ENCODE results near the gene SMS. TPM values are rescaled to one million over a fixed set of nuclear protein-coding genes. Genes with fewer than 3 reads are reported as not detected.
A peak's percentile ranks its signal among the peaks of the same experiment; 100 is the strongest.

Gene SMS
- total and polyA plus RNA-seq, 2 experiments from 2014 or later, result 185 to 274 TPM

- peak overlapping the region; percentile 63 for H3K27ac Mint-ChIP-seq
- no peaks in the 10 kb centered on the region for H3K9me3 Mint-ChIP-seq
- Histone ChIP-seq H3K4me3 (peak overlapping the region; percentile 39), H3K27me3 (ENCODE audit: insufficient read depth) (no peaks in the 10 kb centered on the region), H4K20me1 (replicated peaks; ENCODE audit: insufficient read depth) (peaks cover 20% of the 10 kb centered on the region), H2AFZ (no peak overlapping the region), H3K9me2 (ENCODE audit: insufficient read depth) (no peaks in the 10 kb centered on the region), H3F3A (replicated peaks; ENCODE audit: low read depth) (no peaks in the 10 kb centered on the region), H3K36me3 (ENCODE audit: insufficient read depth) (no peaks in the 10 kb centered on the region), H3K4me1 (ENCODE audit: insufficient read depth) (peaks cover 57% of the 10 kb centered on the region), H3K79me2 (replicated peaks; ENCODE audit: insufficient read depth) (peaks cover 100% of the 10 kb centered on the region), H3K4me2 (peak overlapping the region; percentile 69), H3K27ac (ENCODE audit: low read depth) (peak overlapping the region; percentile 88)
- H3K27me3 Mint-ChIP-seq (ENCODE audit: insufficient read depth, low read depth, poor library complexity), result peaks cover 10% of the 10 kb centered on the region
- DNase-seq (ENCODE audit: low spot score) (peak; percentile 53), ATAC-seq (peak; percentile 85)
- H3K4me1 Mint-ChIP-seq, result peaks cover 61% of the 10 kb centered on the region
- peak overlapping the region; percentile 61 for H3K4me3 Mint-ChIP-seq
- H3K36me3 Mint-ChIP-seq (ENCODE audit: low read depth), result peaks cover 14% of the 10 kb centered on the region
- TF ChIP-seq JUNB (IDR thresholded peaks at IDR 0.05; ENCODE audit: unreplicated experiment), result no peak
- no peak for TF ChIP-seq CTCF (conservative IDR thresholded peaks at IDR 0.05; ENCODE audit: low read depth in 2 of 2)
- TF ChIP-seq CREB1 (CRISPR knock-in tag; IDR thresholded peaks at IDR 0.05; ENCODE audit: low read depth), result no peak
- TF ChIP-seq ZNF331 (CRISPR knock-in tag; IDR thresholded peaks at IDR 0.05; ENCODE audit: low read depth), result no peak
- TF ChIP-seq, protein P1, sequence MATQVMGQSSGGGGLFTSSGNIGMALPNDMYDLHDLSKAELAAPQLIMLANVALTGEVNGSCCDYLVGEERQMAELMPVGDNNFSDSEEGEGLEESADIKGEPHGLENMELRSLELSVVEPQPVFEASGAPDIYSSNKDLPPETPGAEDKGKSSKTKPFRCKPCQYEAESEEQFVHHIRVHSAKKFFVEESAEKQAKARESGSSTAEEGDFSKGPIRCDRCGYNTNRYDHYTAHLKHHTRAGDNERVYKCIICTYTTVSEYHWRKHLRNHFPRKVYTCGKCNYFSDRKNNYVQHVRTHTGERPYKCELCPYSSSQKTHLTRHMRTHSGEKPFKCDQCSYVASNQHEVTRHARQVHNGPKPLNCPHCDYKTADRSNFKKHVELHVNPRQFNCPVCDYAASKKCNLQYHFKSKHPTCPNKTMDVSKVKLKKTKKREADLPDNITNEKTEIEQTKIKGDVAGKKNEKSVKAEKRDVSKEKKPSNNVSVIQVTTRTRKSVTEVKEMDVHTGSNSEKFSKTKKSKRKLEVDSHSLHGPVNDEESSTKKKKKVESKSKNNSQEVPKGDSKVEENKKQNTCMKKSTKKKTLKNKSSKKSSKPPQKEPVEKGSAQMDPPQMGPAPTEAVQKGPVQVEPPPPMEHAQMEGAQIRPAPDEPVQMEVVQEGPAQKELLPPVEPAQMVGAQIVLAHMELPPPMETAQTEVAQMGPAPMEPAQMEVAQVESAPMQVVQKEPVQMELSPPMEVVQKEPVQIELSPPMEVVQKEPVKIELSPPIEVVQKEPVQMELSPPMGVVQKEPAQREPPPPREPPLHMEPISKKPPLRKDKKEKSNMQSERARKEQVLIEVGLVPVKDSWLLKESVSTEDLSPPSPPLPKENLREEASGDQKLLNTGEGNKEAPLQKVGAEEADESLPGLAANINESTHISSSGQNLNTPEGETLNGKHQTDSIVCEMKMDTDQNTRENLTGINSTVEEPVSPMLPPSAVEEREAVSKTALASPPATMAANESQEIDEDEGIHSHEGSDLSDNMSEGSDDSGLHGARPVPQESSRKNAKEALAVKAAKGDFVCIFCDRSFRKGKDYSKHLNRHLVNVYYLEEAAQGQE (IDR thresholded peaks at IDR 0.05; ENCODE audit: unreplicated experiment), result no peak
- no peak for TF ChIP-seq ZNF114 (CRISPR knock-in tag; IDR thresholded peaks at IDR 0.05)
- TF ChIP-seq NANOG (IDR thresholded peaks at IDR 0.05; ENCODE audit: borderline replicate concordance), result no peak
- no peak for TF ChIP-seq EZH2phosphoT487 (IDR thresholded peaks at IDR 0.05; ENCODE audit: unreplicated experiment)
- TF ChIP-seq, protein P2, sequence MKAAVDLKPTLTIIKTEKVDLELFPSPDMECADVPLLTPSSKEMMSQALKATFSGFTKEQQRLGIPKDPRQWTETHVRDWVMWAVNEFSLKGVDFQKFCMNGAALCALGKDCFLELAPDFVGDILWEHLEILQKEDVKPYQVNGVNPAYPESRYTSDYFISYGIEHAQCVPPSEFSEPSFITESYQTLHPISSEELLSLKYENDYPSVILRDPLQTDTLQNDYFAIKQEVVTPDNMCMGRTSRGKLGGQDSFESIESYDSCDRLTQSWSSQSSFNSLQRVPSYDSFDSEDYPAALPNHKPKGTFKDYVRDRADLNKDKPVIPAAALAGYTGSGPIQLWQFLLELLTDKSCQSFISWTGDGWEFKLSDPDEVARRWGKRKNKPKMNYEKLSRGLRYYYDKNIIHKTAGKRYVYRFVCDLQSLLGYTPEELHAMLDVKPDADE (IDR thresholded peaks at IDR 0.05), result no peak
- TF ChIP-seq, protein P3, sequence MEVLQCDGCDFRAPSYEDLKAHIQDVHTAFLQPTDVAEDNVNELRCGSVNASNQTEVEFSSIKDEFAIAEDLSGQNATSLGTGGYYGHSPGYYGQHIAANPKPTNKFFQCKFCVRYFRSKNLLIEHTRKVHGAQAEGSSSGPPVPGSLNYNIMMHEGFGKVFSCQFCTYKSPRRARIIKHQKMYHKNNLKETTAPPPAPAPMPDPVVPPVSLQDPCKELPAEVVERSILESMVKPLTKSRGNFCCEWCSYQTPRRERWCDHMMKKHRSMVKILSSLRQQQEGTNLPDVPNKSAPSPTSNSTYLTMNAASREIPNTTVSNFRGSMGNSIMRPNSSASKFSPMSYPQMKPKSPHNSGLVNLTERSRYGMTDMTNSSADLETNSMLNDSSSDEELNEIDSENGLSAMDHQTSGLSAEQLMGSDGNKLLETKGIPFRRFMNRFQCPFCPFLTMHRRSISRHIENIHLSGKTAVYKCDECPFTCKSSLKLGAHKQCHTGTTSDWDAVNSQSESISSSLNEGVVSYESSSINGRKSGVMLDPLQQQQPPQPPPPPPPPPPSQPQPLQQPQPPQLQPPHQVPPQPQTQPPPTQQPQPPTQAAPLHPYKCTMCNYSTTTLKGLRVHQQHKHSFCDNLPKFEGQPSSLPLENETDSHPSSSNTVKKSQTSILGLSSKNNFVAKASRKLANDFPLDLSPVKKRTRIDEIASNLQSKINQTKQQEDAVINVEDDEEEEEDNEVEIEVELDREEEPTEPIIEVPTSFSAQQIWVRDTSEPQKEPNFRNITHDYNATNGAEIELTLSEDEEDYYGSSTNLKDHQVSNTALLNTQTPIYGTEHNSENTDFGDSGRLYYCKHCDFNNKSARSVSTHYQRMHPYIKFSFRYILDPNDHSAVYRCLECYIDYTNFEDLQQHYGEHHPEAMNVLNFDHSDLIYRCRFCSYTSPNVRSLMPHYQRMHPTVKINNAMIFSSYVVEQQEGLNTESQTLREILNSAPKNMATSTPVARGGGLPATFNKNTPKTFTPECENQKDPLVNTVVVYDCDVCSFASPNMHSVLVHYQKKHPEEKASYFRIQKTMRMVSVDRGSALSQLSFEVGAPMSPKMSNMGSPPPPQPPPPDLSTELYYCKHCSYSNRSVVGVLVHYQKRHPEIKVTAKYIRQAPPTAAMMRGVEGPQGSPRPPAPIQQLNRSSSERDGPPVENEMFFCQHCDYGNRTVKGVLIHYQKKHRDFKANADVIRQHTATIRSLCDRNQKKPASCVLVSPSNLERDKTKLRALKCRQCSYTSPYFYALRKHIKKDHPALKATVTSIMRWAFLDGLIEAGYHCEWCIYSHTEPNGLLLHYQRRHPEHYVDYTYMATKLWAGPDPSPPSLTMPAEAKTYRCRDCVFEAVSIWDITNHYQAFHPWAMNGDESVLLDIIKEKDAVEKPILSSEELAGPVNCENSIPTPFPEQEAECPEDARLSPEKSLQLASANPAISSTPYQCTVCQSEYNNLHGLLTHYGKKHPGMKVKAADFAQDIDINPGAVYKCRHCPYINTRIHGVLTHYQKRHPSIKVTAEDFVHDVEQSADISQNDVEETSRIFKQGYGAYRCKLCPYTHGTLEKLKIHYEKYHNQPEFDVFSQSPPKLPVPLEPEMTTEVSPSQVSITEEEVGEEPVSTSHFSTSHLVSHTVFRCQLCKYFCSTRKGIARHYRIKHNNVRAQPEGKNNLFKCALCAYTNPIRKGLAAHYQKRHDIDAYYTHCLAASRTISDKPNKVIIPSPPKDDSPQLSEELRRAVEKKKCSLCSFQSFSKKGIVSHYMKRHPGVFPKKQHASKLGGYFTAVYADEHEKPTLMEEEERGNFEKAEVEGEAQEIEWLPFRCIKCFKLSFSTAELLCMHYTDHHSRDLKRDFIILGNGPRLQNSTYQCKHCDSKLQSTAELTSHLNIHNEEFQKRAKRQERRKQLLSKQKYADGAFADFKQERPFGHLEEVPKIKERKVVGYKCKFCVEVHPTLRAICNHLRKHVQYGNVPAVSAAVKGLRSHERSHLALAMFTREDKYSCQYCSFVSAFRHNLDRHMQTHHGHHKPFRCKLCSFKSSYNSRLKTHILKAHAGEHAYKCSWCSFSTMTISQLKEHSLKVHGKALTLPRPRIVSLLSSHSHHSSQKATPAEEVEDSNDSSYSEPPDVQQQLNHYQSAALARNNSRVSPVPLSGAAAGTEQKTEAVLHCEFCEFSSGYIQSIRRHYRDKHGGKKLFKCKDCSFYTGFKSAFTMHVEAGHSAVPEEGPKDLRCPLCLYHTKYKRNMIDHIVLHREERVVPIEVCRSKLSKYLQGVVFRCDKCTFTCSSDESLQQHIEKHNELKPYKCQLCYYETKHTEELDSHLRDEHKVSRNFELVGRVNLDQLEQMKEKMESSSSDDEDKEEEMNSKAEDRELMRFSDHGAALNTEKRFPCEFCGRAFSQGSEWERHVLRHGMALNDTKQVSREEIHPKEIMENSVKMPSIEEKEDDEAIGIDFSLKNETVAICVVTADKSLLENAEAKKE (CRISPR knock-in tag; IDR thresholded peaks at IDR 0.05), result no peak
- no peak for TF ChIP-seq EZH2 (IDR thresholded peaks at IDR 0.05; ENCODE audit: low read depth, unreplicated experiment)
These were observed 6.6 kb downstream of the SMS start for GRCh38 chrX:21946925-21947641.
